HUES6 (cell line): ENCODE measurements around the gene CACUL1.
"Not testable (repeated sequence)": the region's sequence is repeated elsewhere in the genome, so short reads cannot be mapped to it uniquely, and the experiment has no call there.

Experiments
- H3K27ac ChIP-seq: 2 replicates; pipeline ENCODE4 v1.7.0; 2013; ENCODE audit warnings: low read depth, mild to moderate bottlenecking, low read length, inconsistent platforms
- H3K27me3 ChIP-seq: 2 replicates; pipeline ENCODE4 v1.6.1; 2013; ENCODE audit warnings: low read length; ENCODE audit not compliant: control insufficient read depth, insufficient read depth
- H3K36me3 ChIP-seq: 2 replicates; pipeline ENCODE4 v1.6.1; 2013; ENCODE audit warnings: low read length; ENCODE audit not compliant: control insufficient read depth, insufficient read depth
- H3K4me1 ChIP-seq: 2 replicates; pipeline ENCODE4 v1.6.1; 2013; ENCODE audit warnings: low read length; ENCODE audit not compliant: control insufficient read depth, insufficient read depth
- H3K4me3 ChIP-seq: 2 replicates; pipeline ENCODE4 v1.5.1; 2013; ENCODE audit warnings: low read depth, low read length
- H3K9ac ChIP-seq: one replicate; pipeline ENCODE4 v1.6.1; 2013; ENCODE audit warnings: mild to moderate bottlenecking, low read length
- H3K9me3 ChIP-seq: 2 replicates; pipeline ENCODE4 v1.6.1; 2013; ENCODE audit warnings: low read depth, low read length; ENCODE audit not compliant: control insufficient read depth, insufficient read depth

CACUL1 gene

GRCh38 chr10:118754556-118755423 lies at the start of gene CACUL1:
CACUL1 (minus strand) TSS chr10:118754970; CDS start chr10:118754762, 208 bp downstream.
- Histone ChIP-seq H3K27me3 (0 out of 2 replicates have a peak, but pooled peaks cover 2% of the 10 kb centered on the region), H3K36me3 (no peaks in the 10 kb centered on the region), H3K4me3 (peak within 1 kb of the TSS; percentile 100), H3K9ac (peak within 1 kb of the TSS; percentile 96), H3K4me1 (peaks cover 10% of the 10 kb centered on the region; the same call in 1 of the 2 replicates), H3K27ac (peak within 1 kb of the TSS; percentile 85), H3K9me3 (no peaks in the 10 kb centered on the region)

- no peak overlapping the region for H3K27ac ChIP-seq
- no peak overlapping the region for H3K4me3 ChIP-seq
- H3K9me3 ChIP-seq: no peaks in the 10 kb centered on the region
- H3K4me1 ChIP-seq: no peaks in the 10 kb centered on the region; the same call in 1 of the 2 replicates
- no peak overlapping the region for H3K9ac ChIP-seq
- H3K27me3 ChIP-seq: no peaks in the 10 kb centered on the region
- H3K36me3 ChIP-seq: no peaks in the 10 kb centered on the region
Observed at GRCh38 chr10:118804262-118804773, 49.5 kb upstream of the CACUL1 start.

- Histone ChIP-seq H3K27ac (no peak overlapping the region), H3K36me3 (no peaks in the 10 kb centered on the region), H3K9ac (no peak overlapping the region)
Observed at GRCh38 chr10:118802126-118802793, 47.5 kb upstream of the CACUL1 start.

GRCh38 chr10:118800920-118801319 lies 46.1 kb upstream of the CACUL1 start:
- no peaks in the 10 kb centered on the region for H3K27me3 ChIP-seq
- no peak overlapping the region for H3K27ac ChIP-seq
- H3K4me1 ChIP-seq: no peaks in the 10 kb centered on the region
- no peak overlapping the region for H3K4me3 ChIP-seq
- H3K9ac ChIP-seq: no peak overlapping the region
- no peaks in the 10 kb centered on the region for H3K9me3 ChIP-seq
- no peaks in the 10 kb centered on the region for H3K36me3 ChIP-seq

More at GRCh38 chr10:118802126-118802793, 47.5 kb upstream of the CACUL1 start:
- no peak overlapping the region for H3K4me3 ChIP-seq
- no peaks in the 10 kb centered on the region for H3K4me1 ChIP-seq
- no peaks in the 10 kb centered on the region for H3K9me3 ChIP-seq
- H3K27me3 ChIP-seq: no peaks in the 10 kb centered on the region

GRCh38 chr10:118799777-118800176 lies 45.0 kb upstream of the CACUL1 start:
- H3K36me3 ChIP-seq: no peaks in the 10 kb centered on the region
- no peak overlapping the region for H3K9ac ChIP-seq
- no peaks in the 10 kb centered on the region for H3K4me1 ChIP-seq
- no peak overlapping the region for H3K4me3 ChIP-seq
- H3K27ac ChIP-seq: no peak overlapping the region
- H3K27me3 ChIP-seq: no peaks in the 10 kb centered on the region
- H3K9me3 ChIP-seq: no peaks in the 10 kb centered on the region

- Histone ChIP-seq H3K4me3 (no peak overlapping the region), H3K4me1 (no peaks in the 10 kb centered on the region), H3K9me3 (no peaks in the 10 kb centered on the region), H3K27me3 (no peaks in the 10 kb centered on the region), H3K27ac (no peak overlapping the region), H3K36me3 (no peaks in the 10 kb centered on the region), H3K9ac (no peak overlapping the region)
Observed at GRCh38 chr10:118798231-118798662, 43.5 kb upstream of the CACUL1 start.

- H3K27me3 ChIP-seq: not testable (repeated sequence)
Observed at GRCh38 chr10:118794971-118795370, 40.2 kb upstream of the CACUL1 start.

GRCh38 chr10:118793545-118793944 lies 38.8 kb upstream of the CACUL1 start:
- Histone ChIP-seq H3K4me1 (no peaks in the 10 kb centered on the region), H3K36me3 (no peaks in the 10 kb centered on the region), H3K4me3 (no peak overlapping the region), H3K9ac (no peak overlapping the region), H3K27me3 (no peaks in the 10 kb centered on the region), H3K27ac (no peak overlapping the region), H3K9me3 (no peaks in the 10 kb centered on the region)

More at GRCh38 chr10:118794971-118795370, 40.2 kb upstream of the CACUL1 start:
- not testable (repeated sequence) for H3K36me3 ChIP-seq, H3K9me3 ChIP-seq, H3K27ac ChIP-seq, H3K4me3 ChIP-seq, H3K4me1 ChIP-seq, H3K9ac ChIP-seq

GRCh38 chr10:118792526-118792925 lies 37.8 kb upstream of the CACUL1 start:
- Histone ChIP-seq H3K9me3 (no peaks in the 10 kb centered on the region), H3K36me3 (no peaks in the 10 kb centered on the region), H3K27ac (no peak overlapping the region)

GRCh38 chr10:118790058-118790457 lies 35.3 kb upstream of the CACUL1 start:
- H3K36me3 ChIP-seq: no peaks in the 10 kb centered on the region
- no peaks in the 10 kb centered on the region for H3K4me1 ChIP-seq
- no peak overlapping the region for H3K4me3 ChIP-seq
- no peak overlapping the region for H3K27ac ChIP-seq
- H3K27me3 ChIP-seq: no peaks in the 10 kb centered on the region
- H3K9me3 ChIP-seq: no peaks in the 10 kb centered on the region
- no peak overlapping the region for H3K9ac ChIP-seq

More at GRCh38 chr10:118792526-118792925, 37.8 kb upstream of the CACUL1 start:
- H3K9ac ChIP-seq: no peak overlapping the region
- no peak overlapping the region for H3K4me3 ChIP-seq
- H3K4me1 ChIP-seq: no peaks in the 10 kb centered on the region
- no peaks in the 10 kb centered on the region for H3K27me3 ChIP-seq

GRCh38 chr10:118785551-118785950 lies 30.8 kb upstream of the CACUL1 start:
- no peak overlapping the region for H3K9ac ChIP-seq
- H3K4me3 ChIP-seq: no peak overlapping the region
- H3K9me3 ChIP-seq: no peaks in the 10 kb centered on the region
- no peaks in the 10 kb centered on the region for H3K4me1 ChIP-seq
- no peak overlapping the region for H3K27ac ChIP-seq
- H3K36me3 ChIP-seq: no peaks in the 10 kb centered on the region
- no peaks in the 10 kb centered on the region for H3K27me3 ChIP-seq
